ENCODE results near the gene ARHGAP21. TPM values are rescaled to one million over a fixed set of nuclear protein-coding genes. Genes with fewer than 3 reads are reported as not detected.
"Not testable (repeated sequence)": the region's sequence is repeated elsewhere in the genome, so short reads cannot be mapped to it uniquely, and the experiment has no call there.

Gene ARHGAP21
- total RNA-seq, 2 donors from 2014 or later, result 38.9 to 44.2 TPM

- no peak for DNase-seq
- no peak for ATAC-seq
- 85 to 91% methylated on average over 2 of the region's 2 CpGs for WGBS, 2 donors
Measured at GRCh38 chr10:24623383-24623782, 100.3 kb downstream of the ARHGAP21 start.

GRCh38 chr10:24622781-24623301 lies 100.8 kb downstream of the ARHGAP21 start:
- Histone ChIP-seq H3K4me1 (no peaks in the 10 kb centered on the region), H3K36me3 (replicated peaks in 1 of 2; ENCODE audit: insufficient read depth in 1 of 2, low read depth in 2 of 2) (peaks cover 0 to 4% of the 10 kb centered on the region in 2 donors), H3K9me3 (no peaks in the 10 kb centered on the region), H3K27ac (no peak overlapping the region), H3K27me3 (no peaks in the 10 kb centered on the region), H3K4me3 (no peak overlapping the region)
- TF ChIP-seq CTCF (IDR thresholded peaks at IDR 0.05) (no peak), POLR2A (IDR thresholded peaks at IDR 0.05) (no peak)
- ATAC-seq (no peak), DNase-seq (no peak)
- WGBS, 2 donors, result 53 to 66% methylated on average over 4 of the region's 4 CpGs
- intact Hi-C loops (cut with DNase I), result no loop called here

More at GRCh38 chr10:24623383-24623782, 100.3 kb downstream of the ARHGAP21 start:
- Histone ChIP-seq H3K27ac (no peak overlapping the region), H3K4me1 (no peaks in the 10 kb centered on the region), H3K27me3 (no peaks in the 10 kb centered on the region), H3K4me3 (no peak overlapping the region), H3K9me3 (no peaks in the 10 kb centered on the region), H3K36me3 (replicated peaks in 1 of 2; ENCODE audit: insufficient read depth in 1 of 2, low read depth in 2 of 2) (peaks cover 0 to 4% of the 10 kb centered on the region in 2 donors)
- no peak for TF ChIP-seq CTCF (IDR thresholded peaks at IDR 0.05)
- TF ChIP-seq POLR2A (IDR thresholded peaks at IDR 0.05), result no peak
- intact Hi-C loops (cut with DNase I), result no loop called here

- DNase-seq; H3K4me3 ChIP-seq; H3K36me3 ChIP-seq (replicated peaks in 1 of 2; ENCODE audit: insufficient read depth in 1 of 2, low read depth in 2 of 2); H3K27me3 ChIP-seq; H3K9me3 ChIP-seq; H3K4me1 ChIP-seq; H3K27ac ChIP-seq; ATAC-seq; intact Hi-C loops (cut with DNase I): not testable (repeated sequence)
- 93 to 97% methylated on average over 4 of the region's 4 CpGs for WGBS, 2 donors
Measured at GRCh38 chr10:24621035-24621795, 102.5 kb downstream of the ARHGAP21 start.

- 89 to 96% methylated on average over 8 of the region's 8 CpGs for WGBS, 2 donors
- H3K9me3 ChIP-seq; H3K36me3 ChIP-seq (replicated peaks in 1 of 2; ENCODE audit: insufficient read depth in 1 of 2, low read depth in 2 of 2); intact Hi-C loops (cut with DNase I); H3K4me1 ChIP-seq; H3K4me3 ChIP-seq; DNase-seq; ATAC-seq; H3K27me3 ChIP-seq; H3K27ac ChIP-seq: not testable (repeated sequence)
Measured at GRCh38 chr10:24619994-24620310, 103.7 kb downstream of the ARHGAP21 start.

GRCh38 chr10:24619291-24619993 lies 104.2 kb downstream of the ARHGAP21 start:
- H3K4me1 ChIP-seq; H3K27me3 ChIP-seq; intact Hi-C loops (cut with DNase I); H3K9me3 ChIP-seq; ATAC-seq; H3K36me3 ChIP-seq (replicated peaks in 1 of 2; ENCODE audit: insufficient read depth in 1 of 2, low read depth in 2 of 2); H3K4me3 ChIP-seq; H3K27ac ChIP-seq: not testable (repeated sequence)
- DNase-seq, result peak in 1 of 4 donors; percentile 10
- 70 to 77% methylated on average over 11 of the region's 11 CpGs for WGBS, 2 donors

- H3K27ac ChIP-seq, result no peak overlapping the region
- H3K4me3 ChIP-seq, result no peak overlapping the region
- WGBS, 2 donors, result 79 to 81% methylated on average over 5 of the region's 5 CpGs
- TF ChIP-seq POLR2A (IDR thresholded peaks at IDR 0.05) (no peak), CTCF (IDR thresholded peaks at IDR 0.05) (no peak)
- no peaks in the 10 kb centered on the region for H3K27me3 ChIP-seq
- H3K9me3 ChIP-seq, result no peaks in the 10 kb centered on the region
- intact Hi-C loops (cut with DNase I), result no loop called here
- DNase-seq (no peak), ATAC-seq (no peak)
- peaks cover 0 to 2% of the 10 kb centered on the region in 2 donors for H3K36me3 ChIP-seq (replicated peaks in 1 of 2; ENCODE audit: insufficient read depth in 1 of 2, low read depth in 2 of 2)
- H3K4me1 ChIP-seq, result no peaks in the 10 kb centered on the region
Measured at GRCh38 chr10:24618401-24618800, 105.3 kb downstream of the ARHGAP21 start.
